Esophagus muscularis mucosa (tissue), 3 donors: ENCODE data around the gene POLE.

Source experiments
- CTCF ChIP-seq, 3 experiments: fragments of 200-600 bp in 2 of 3; fragments of 450-650 bp in 1 of 3; sonication (generic) in 2 of 3; IDR thresholded peaks; one replicate each; pipeline ENCODE4 v1.5.1; 2017 to 2019; ENCODE audit warnings: antibody characterized with exemption in 3 of 3, mild to moderate bottlenecking in 2 of 3, moderate library complexity in 1 of 3
- POLR2A ChIP-seq: fragments of 450-650 bp; IDR thresholded peaks from one replicate; pipeline ENCODE4 v1.6.1; 2017; ENCODE audit warnings: antibody characterized with exemption, moderate library complexity, mild to moderate bottlenecking, low read depth
- POLR2AphosphoS5 ChIP-seq, 2 donors: sonication (generic); formaldehyde crosslinking; IDR thresholded peaks; one replicate each; pipeline ENCODE4 v1.6.1; 2017; ENCODE audit warnings: antibody characterized with exemption in 2 of 2

DNA sequence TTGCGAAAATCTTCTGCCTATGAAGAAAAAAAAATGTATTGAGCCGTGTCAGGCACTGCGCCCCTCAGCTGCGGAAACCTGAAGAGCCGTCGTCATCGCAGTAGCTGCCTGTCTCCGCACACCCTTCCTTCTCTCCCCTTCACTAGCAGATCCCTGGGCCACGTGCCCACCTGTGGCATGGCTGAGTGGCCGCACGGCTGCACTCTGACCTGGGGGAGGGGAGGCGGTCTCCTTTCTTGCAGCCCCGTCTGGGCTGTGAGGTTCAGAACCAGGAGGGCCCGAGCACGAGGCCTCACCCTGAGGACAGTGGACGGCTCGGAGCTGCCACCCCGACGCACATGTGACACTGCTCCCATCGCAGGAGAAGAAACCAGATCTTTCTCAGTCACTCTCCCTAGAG, 48.4 kb upstream of the POLE start:
- TF ChIP-seq POLR2A (no peak), CTCF (IDR thresholded peaks at IDR 0.05) (no peak), POLR2AphosphoS5 (IDR thresholded peaks at IDR 0.05) (no peak)
